HG03521 (cell line): ENCODE measurements around the gene ZNF787.
A peak's percentile ranks its signal among the peaks of the same experiment; 100 is the strongest.

Experiments
- ATAC-seq: cut with Tn5 transposase; IDR thresholded peaks from one replicate; pipeline ENCODE4 v1.9.1; 2021; ENCODE audit warnings: mild to moderate bottlenecking, moderate library complexity; ENCODE audit not compliant: unreplicated experiment

ZNF787 gene

GRCh38 chr19:56123266-56123891 lies 2.3 kb upstream of the ZNF787 start:
- ATAC-seq: no peak

GRCh38 chr19:56120371-56121179 lies 520 bp downstream of the ZNF787 start:
- peak; percentile 38 for ATAC-seq

GRCh38 chr19:56120002-56120370 lies 1.1 kb downstream of the ZNF787 start:
- no peak for ATAC-seq

- ATAC-seq: no peak
Observed at GRCh38 chr19:56119582-56119978, 1.5 kb downstream of the ZNF787 start.

GRCh38 chr19:56118666-56119581 lies 2.2 kb downstream of the ZNF787 start:
- no peak for ATAC-seq

GRCh38 chr19:56117889-56118288 lies 3.2 kb downstream of the ZNF787 start:
- no peak for ATAC-seq

GRCh38 chr19:56117376-56117884 lies 3.7 kb downstream of the ZNF787 start:
- ATAC-seq: no peak

GRCh38 chr19:56116606-56117005 lies 4.5 kb downstream of the ZNF787 start:
- ATAC-seq: no peak

- no peak for ATAC-seq
Observed at GRCh38 chr19:56115490-56115889, 5.6 kb downstream of the ZNF787 start.

GRCh38 chr19:56114778-56115110 lies 6.4 kb downstream of the ZNF787 start:
- no peak for ATAC-seq

- ATAC-seq: no peak
Observed at GRCh38 chr19:56114051-56114777, 6.9 kb downstream of the ZNF787 start.

GRCh38 chr19:56113074-56113632 lies 7.9 kb downstream of the ZNF787 start:
- ATAC-seq: no peak

GRCh38 chr19:56112313-56112709 lies 8.8 kb downstream of the ZNF787 start:
- ATAC-seq: no peak

GRCh38 chr19:56111601-56112312 lies 9.3 kb downstream of the ZNF787 start:
- peak; percentile 58 for ATAC-seq

GRCh38 chr19:56110515-56111448 lies 10.3 kb downstream of the ZNF787 start:
- ATAC-seq: no peak

- ATAC-seq: no peak
Observed at GRCh38 chr19:56109226-56109625, 11.9 kb downstream of the ZNF787 start.

GRCh38 chr19:56108447-56109195 lies 12.5 kb downstream of the ZNF787 start:
- no peak for ATAC-seq
